H1 (cell line): ENCODE measurements around the gene CD244. TPM values are rescaled to one million over a fixed set of nuclear protein-coding genes. Genes with fewer than 3 reads are reported as not detected.
A peak's percentile ranks its signal among the peaks of the same experiment; 100 is the strongest.

Experiments used
- CTCF ChIA-PET: fragments of 300-600 bp; sonication (Branson Sonifier 250); formaldehyde crosslinking; loops from one replicate; lab custom pipeline; 2021; ENCODE audit not compliant: partially characterized antibody; lab: Charles Lee
- POLR2A ChIA-PET: fragments of 300-600 bp; sonication (Branson Sonifier 250); formaldehyde crosslinking; loops from one replicate; lab custom pipeline; 2021; ENCODE audit warnings: inconsistent platforms; ENCODE audit not compliant: partially characterized antibody; lab: Charles Lee
- DNase-seq, 2 experiments: peaks; one replicate each; pipeline versions ENCODE4 v3.0.0 to v3.0.0-alpha.2; 2010 to 2022; ENCODE audit warnings: low spot score in 2 of 2, low read depth in 1 of 2, mixed read lengths in 1 of 2
- FAIRE-seq: peaks from 2 replicates; lab custom pipeline; 2011; peaks lifted over from hg19 to GRCh38; lab: Jason Lieb, UNC
- H2AFZ ChIP-seq: 2 replicates; pipeline ENCODE4 v1.8.1; 2012; ENCODE audit warnings: low read length, inconsistent platforms
- H2AK5ac ChIP-seq: 2 replicates; pipeline ENCODE4 v1.6.1; 2013; ENCODE audit warnings: low read depth, low read length
- H2BK120ac ChIP-seq: replicated peaks from 2 replicates; pipeline ENCODE3; 2013; ENCODE audit warnings: low read depth, low read length, inconsistent platforms
- H2BK12ac ChIP-seq: 2 replicates; pipeline ENCODE4 v1.6.1; 2013; ENCODE audit warnings: low read depth, low read length
- H2BK15ac ChIP-seq: 2 replicates; pipeline ENCODE4 v1.6.1; 2013; ENCODE audit warnings: low read length
- H2BK20ac ChIP-seq: 2 replicates; pipeline ENCODE4 v1.6.1; 2013; ENCODE audit warnings: low read length
- H2BK5ac ChIP-seq: 2 replicates; pipeline ENCODE4 v1.6.1; 2013; ENCODE audit warnings: low read depth, low read length
- H3K14ac ChIP-seq: 2 replicates; pipeline ENCODE4 v1.6.1; 2013; ENCODE audit warnings: inconsistent platforms; ENCODE audit not compliant: insufficient read length
- H3K18ac ChIP-seq: 2 replicates; pipeline ENCODE4 v1.6.1; 2013; ENCODE audit warnings: low read length; ENCODE audit errors: extremely low read depth
- H3K23ac ChIP-seq: 2 replicates; pipeline ENCODE4 v1.6.1; 2013; ENCODE audit warnings: inconsistent platforms; ENCODE audit not compliant: insufficient read length
- H3K23me2 ChIP-seq: 2 replicates; pipeline ENCODE4 v1.6.1; 2013; ENCODE audit warnings: low read depth, low read length
- H3K27ac ChIP-seq: 2 replicates; pipeline ENCODE4 v1.6.1; 2011; ENCODE audit warnings: low read depth, low read length, inconsistent platforms
- H3K27me3 ChIP-seq, 4 experiments: replicated peaks in 1 of 4; 1 replicate in 1 of 4; 2 replicates in 3 of 4; pipeline versions ENCODE4 v1.6.1 to v1.8.1; 2011 to 2013; ENCODE audit warnings: low read length in 3 of 4, mild to moderate bottlenecking in 3 of 4, inconsistent platforms in 2 of 4, mixed read lengths in 2 of 4, moderate library complexity in 1 of 4; ENCODE audit not compliant: control insufficient read depth in 3 of 4, insufficient read depth in 3 of 4; ENCODE audit errors: extremely low read depth in 1 of 4
- H3K36me3 ChIP-seq, 4 experiments: 2 replicates each; pipeline versions ENCODE4 v1.6.1 to v1.8.1; 2011 to 2013; ENCODE audit warnings: mild to moderate bottlenecking in 4 of 4, low read length in 3 of 4, moderate library complexity in 2 of 4, control low read depth in 1 of 4, inconsistent platforms in 1 of 4; ENCODE audit not compliant: insufficient read depth in 4 of 4, control insufficient read depth in 2 of 4
- H3K4ac ChIP-seq: replicated peaks from 2 replicates; pipeline ENCODE3; 2013; ENCODE audit warnings: low read length, low read depth, mixed read lengths, inconsistent platforms; ENCODE audit not compliant: insufficient read length
- H3K4me1 ChIP-seq, 4 experiments: replicated peaks in 1 of 4; 1 replicate in 1 of 4; 2 replicates in 3 of 4; pipeline versions ENCODE4 v1.6.1 to v1.8.1; 2011 to 2013; ENCODE audit warnings: low read length in 3 of 4, inconsistent platforms in 2 of 4, mixed read lengths in 1 of 4; ENCODE audit not compliant: insufficient read depth in 4 of 4, control insufficient read depth in 3 of 4
- H3K4me2 ChIP-seq, 2 experiments: 2 replicates each; pipeline versions ENCODE4 v1.6.1 to v1.8.1; 2011 to 2013; ENCODE audit warnings: low read depth in 2 of 2, low read length in 2 of 2, control low read depth in 1 of 2, inconsistent platforms in 1 of 2, mild to moderate bottlenecking in 1 of 2; ENCODE audit not compliant: insufficient read depth in 1 of 2
- H3K4me3 ChIP-seq, 4 experiments: fragments of 200-600, 300-600 bp in 1 of 4; sonication (generic), shearing (Covaris generic), sonication (Bioruptor Twin) in 1 of 4; 2 replicates each; pipeline versions ENCODE4 v1.5.1 to v1.8.1; 2011 to 2016; ENCODE audit warnings: low read length in 4 of 4, low read depth in 3 of 4, control low read depth in 2 of 4, inconsistent platforms in 2 of 4, mild to moderate bottlenecking in 2 of 4, mixed read lengths in 1 of 4, moderate library complexity in 1 of 4; ENCODE audit not compliant: insufficient read depth in 2 of 4; ENCODE audit errors: extremely low read depth in 1 of 4
- H3K56ac ChIP-seq: replicated peaks from 2 replicates; pipeline ENCODE3; 2013; ENCODE audit warnings: low read depth, mild to moderate bottlenecking, mixed read lengths, low read length, inconsistent platforms; ENCODE audit not compliant: insufficient read length
- H3K79me1 ChIP-seq: 2 replicates; pipeline ENCODE4 v1.6.1; 2013; ENCODE audit warnings: low read depth, low read length, control low read depth
- H3K79me2 ChIP-seq, 2 experiments: 2 replicates each; pipeline versions ENCODE4 v1.6.1 to v1.8.1; 2012 to 2013; ENCODE audit warnings: low read length in 2 of 2, mild to moderate bottlenecking in 2 of 2, inconsistent platforms in 1 of 2; ENCODE audit not compliant: insufficient read depth in 2 of 2, control insufficient read depth in 1 of 2
- H3K9ac ChIP-seq, 4 experiments: replicated peaks in 1 of 4; 1 replicate in 1 of 4; 2 replicates in 3 of 4; pipeline versions ENCODE4 v1.6.1 to v1.8.1; 2011 to 2013; ENCODE audit warnings: low read depth in 3 of 4, low read length in 3 of 4, control low read depth in 2 of 4, mild to moderate bottlenecking in 2 of 4, moderate library complexity in 2 of 4, inconsistent platforms in 1 of 4; ENCODE audit errors: extremely low read depth in 1 of 4
- H3K9me3 ChIP-seq, 2 experiments: 2 replicates each; pipeline versions ENCODE4 v1.6.1 to v1.8.1; 2012 to 2013; ENCODE audit warnings: mild to moderate bottlenecking in 2 of 2, moderate library complexity in 2 of 2, control low read depth in 1 of 2, inconsistent platforms in 1 of 2, low read depth in 1 of 2, low read length in 1 of 2, mixed read lengths in 1 of 2; ENCODE audit not compliant: insufficient read depth in 2 of 2
- H4K20me1 ChIP-seq, 2 experiments: replicated peaks in 1 of 2; 2 replicates each; pipeline versions ENCODE3 to v1.8.1; 2011 to 2013; ENCODE audit warnings: inconsistent platforms in 2 of 2, low read length in 2 of 2, mild to moderate bottlenecking in 1 of 2; ENCODE audit not compliant: insufficient read depth in 2 of 2, control insufficient read depth in 1 of 2
- H4K5ac ChIP-seq: 2 replicates; pipeline ENCODE4 v1.6.1; 2013; ENCODE audit warnings: low read length, low read depth, mixed read lengths, inconsistent platforms; ENCODE audit not compliant: insufficient read length
- H4K8ac ChIP-seq: 2 replicates; pipeline ENCODE4 v1.8.0; 2013; ENCODE audit warnings: mild to moderate bottlenecking, moderate library complexity, low read length, inconsistent platforms; ENCODE audit not compliant: insufficient read depth; ENCODE audit errors: extremely low read depth
- H4K91ac ChIP-seq: replicated peaks from 2 replicates; pipeline ENCODE3; 2013; ENCODE audit warnings: low read length, mixed read lengths, inconsistent platforms; ENCODE audit not compliant: insufficient read length
- SUZ12 ChIP-seq: fragments of 200-600 bp; sonication (generic); IDR thresholded peaks from 2 replicates; pipeline ENCODE4 v1.6.1; 2012; ENCODE audit warnings: mild to moderate bottlenecking, inconsistent platforms, low read length, moderate library complexity, mixed read lengths
- WGBS, 2 experiments: shearing (Covaris generic) in 1 of 2; methylation state at CpG; one replicate each; pipeline versions ENCODE4 v1.1.6 to v1.1.7; 2013 to 2015; ENCODE audit warnings: low lambda C conversion rate in 2 of 2, mixed read lengths in 2 of 2, inconsistent platforms in 1 of 2, low coverage in 1 of 2, missing lambda C conversion rate in 1 of 2; ENCODE audit not compliant: insufficient replicate concordance in 2 of 2, insufficient coverage in 1 of 2, insufficient read length in 1 of 2; ENCODE audit errors: extremely low coverage in 1 of 2, missing lambda C conversion rate in 1 of 2; 5-methylcytosine and 5-hydroxymethylcytosine counted together
- polyA plus RNA-seq, 7 experiments: library from polyadenylated mRNA; depleted of rRNA in 3 of 7; stranded (reverse) in 5 of 7; unstranded in 2 of 7; fragments of >200 nt in 5 of 7; fragments of 200-250 nt in 2 of 7; gene quantifications; 1 replicate in 5 of 7; 2 replicates in 1 of 7; 4 replicates in 1 of 7; pipeline versions ENCODE4 v1.2.1 to v1.2.3, GENCODE V29; 2011 to 2013; ENCODE audit warnings: missing spikeins in 2 of 7, mixed read lengths in 2 of 7
- total RNA-seq: library from RNA; stranded (reverse); fragmentation: NEBNext Ultra II Directional; extraction: Animal tissue kit (Norgen Biotek cat#: 25700); gene quantifications from 2 replicates; pipeline ENCODE4 v1.2.1, GENCODE V29; 2021
- TF ChIP-seq, protein P1 (sequence below), 3 experiments: IDR thresholded peaks; 1 replicate in 2 of 3; 2 replicates in 1 of 3; pipeline versions ENCODE4 v1.5.1 to v1.6.1; 2011; ENCODE audit warnings: low read length in 3 of 3, mild to moderate bottlenecking in 3 of 3, inconsistent platforms in 2 of 3, low read depth in 1 of 3, moderate library complexity in 1 of 3; ENCODE audit not compliant: insufficient read depth in 1 of 3; ENCODE audit errors: control extremely low read depth in 1 of 3

The CD244 gene
- total and polyA plus RNA-seq, 2 of the 8 experiments (the other 6 are each of a cell fraction or from before 2014, with no cell fraction given) = not detected

DNA sequence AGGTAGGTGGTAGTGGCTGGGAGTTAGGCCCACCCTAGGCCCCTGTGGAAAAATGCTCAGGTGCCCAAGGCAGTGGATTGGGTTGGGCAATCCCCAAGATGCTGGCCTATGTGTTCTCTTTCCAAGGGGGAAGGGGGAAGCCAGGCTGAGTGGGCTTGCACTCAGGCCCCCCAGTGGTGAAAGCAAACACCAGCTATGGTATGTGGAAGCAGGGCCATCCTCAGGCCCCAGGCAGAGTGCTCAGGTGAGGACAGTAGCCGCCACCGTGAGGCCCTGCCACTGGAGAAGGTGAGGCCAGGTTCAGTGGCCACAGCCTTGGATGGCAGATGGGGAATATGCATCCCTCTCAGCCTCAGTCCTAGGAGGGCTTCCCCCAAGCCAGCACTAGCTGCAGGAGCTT is 54.9 kb downstream of the CD244 start:
- Histone ChIP-seq H2BK15ac (peak overlapping the region; percentile 34; the same call in 1 of the 2 replicates), H4K91ac (no peak overlapping the region), H3K27ac (no peak overlapping the region), H3K4me2 (no peak overlapping the region), H2BK20ac (no peak overlapping the region), H3K9me3 (no peaks in the 10 kb centered on the region), H2BK12ac (no peak overlapping the region), H3K18ac (no peak overlapping the region; the same call in 1 of the 2 replicates), H3K79me1 (no peaks in the 10 kb centered on the region), H3K23me2 (no peaks in the 10 kb centered on the region), H3K79me2 (no peaks in the 10 kb centered on the region), H3K4me1 (peaks cover 0 to 7% (median 2%) of the 10 kb centered on the region in 4 experiments; a peak in 3 of 7 replicates), H3K4me3 (no peak overlapping the region), H2BK120ac (no peak overlapping the region), H3K23ac (no peak overlapping the region), H3K36me3 (no peaks in the 10 kb centered on the region), H2BK5ac (0 out of 2 replicates have a peak overlapping the region, but pooled peaks have one; percentile 12), H3K14ac (no peak overlapping the region), H3K4ac (no peak overlapping the region), H3K9ac (no peak overlapping the region), H4K20me1 (no peaks in the 10 kb centered on the region), H4K5ac (no peak overlapping the region), H3K56ac (no peak overlapping the region), H4K8ac (no peak overlapping the region), H3K27me3 (no peaks in the 10 kb centered on the region), H2AK5ac (no peak overlapping the region), H2AFZ (0 out of 2 replicates have a peak overlapping the region, but pooled peaks have one; percentile 35)
- no peak for TF ChIP-seq SUZ12
- TF ChIP-seq, protein P1, sequence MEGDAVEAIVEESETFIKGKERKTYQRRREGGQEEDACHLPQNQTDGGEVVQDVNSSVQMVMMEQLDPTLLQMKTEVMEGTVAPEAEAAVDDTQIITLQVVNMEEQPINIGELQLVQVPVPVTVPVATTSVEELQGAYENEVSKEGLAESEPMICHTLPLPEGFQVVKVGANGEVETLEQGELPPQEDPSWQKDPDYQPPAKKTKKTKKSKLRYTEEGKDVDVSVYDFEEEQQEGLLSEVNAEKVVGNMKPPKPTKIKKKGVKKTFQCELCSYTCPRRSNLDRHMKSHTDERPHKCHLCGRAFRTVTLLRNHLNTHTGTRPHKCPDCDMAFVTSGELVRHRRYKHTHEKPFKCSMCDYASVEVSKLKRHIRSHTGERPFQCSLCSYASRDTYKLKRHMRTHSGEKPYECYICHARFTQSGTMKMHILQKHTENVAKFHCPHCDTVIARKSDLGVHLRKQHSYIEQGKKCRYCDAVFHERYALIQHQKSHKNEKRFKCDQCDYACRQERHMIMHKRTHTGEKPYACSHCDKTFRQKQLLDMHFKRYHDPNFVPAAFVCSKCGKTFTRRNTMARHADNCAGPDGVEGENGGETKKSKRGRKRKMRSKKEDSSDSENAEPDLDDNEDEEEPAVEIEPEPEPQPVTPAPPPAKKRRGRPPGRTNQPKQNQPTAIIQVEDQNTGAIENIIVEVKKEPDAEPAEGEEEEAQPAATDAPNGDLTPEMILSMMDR (IDR thresholded peaks at IDR 0.05; ENCODE audit: control extremely low read depth in 1 of 3, insufficient read depth in 1 of 3, low read depth in 1 of 3, low read length in 3 of 3) = peak in 2 of 3 experiments; percentile 14 to 17; a peak in 2 of 4 replicates
- 93% methylated on average over 2 of the region's 2 CpGs; no CpG with 5 or more reads in 1 of the 2 experiments for WGBS, 2 experiments
- CTCF ChIA-PET = interaction anchor here (0.8 to 2.7 kb wide), 14 partner anchors 9 to 127 kb away, joined by 3 to 16 read pairs (median 4); partner anchors contain the start of gene LY9
- DNase-seq (no peak), FAIRE-seq (no peak)
- POLR2A ChIA-PET = interaction anchor here (0.9 kb wide), 1 partner anchor 11 kb away, joined by 4 read pairs; no protein-coding TSS in a partner anchor
